Neural crest cell (in vitro differentiated cells): ENCODE measurements around the gene ADCY2. TPM values are rescaled to one million over a fixed set of nuclear protein-coding genes. Genes with fewer than 3 reads are reported as not detected.
A peak's percentile ranks its signal among the peaks of the same experiment; 100 is the strongest.

Source experiments
- DNase-seq: peaks from one replicate; pipeline ENCODE4 v3.0.0; 2021; ENCODE audit warnings: low read depth, mixed read lengths, low spot score
- H3K27ac Mint-ChIP-seq: one replicate; pipeline ENCODE4 v1.8.0; 2021; ENCODE audit warnings: mild to moderate bottlenecking, mixed read lengths; ENCODE audit not compliant: unreplicated experiment
- H3K27me3 Mint-ChIP-seq: 2 replicates; pipeline ENCODE4 v1.8.0; 2021; ENCODE audit warnings: low read depth, mild to moderate bottlenecking, mixed read lengths
- H3K36me3 Mint-ChIP-seq: 2 replicates; pipeline ENCODE4 v1.8.0; 2021; ENCODE audit warnings: low read depth, mild to moderate bottlenecking, mixed read lengths
- H3K4me1 Mint-ChIP-seq: 2 replicates; pipeline ENCODE4 v1.8.0; 2021; ENCODE audit warnings: mixed read lengths
- H3K4me3 Mint-ChIP-seq: one replicate; pipeline ENCODE4 v1.8.0; 2021; ENCODE audit warnings: mild to moderate bottlenecking, mixed read lengths
- H3K9me3 Mint-ChIP-seq: 2 replicates; pipeline ENCODE4 v1.8.0; 2021; ENCODE audit warnings: mixed read lengths
- CTCF ChIP-seq: fragments of 200-600 bp; sonication (generic); conservative IDR thresholded peaks from 2 replicates; pipeline ENCODE4 v1.5.0; 2021; ENCODE audit warnings: antibody characterized with exemption, mild to moderate bottlenecking
- total RNA-seq: library from RNA; stranded (reverse); gene quantifications from 2 replicates; pipeline ENCODE4 v1.2.1, GENCODE V29; 2021

The ADCY2 gene
- total RNA-seq, 1 donor from 2014 or later, result 3.5 TPM

GRCh38 chr5:7742241-7742656 is 346.3 kb downstream of the ADCY2 start:
- H3K4me3 Mint-ChIP-seq, result no peak overlapping the region
- TF ChIP-seq CTCF, result no peak
- H3K27me3 Mint-ChIP-seq, result no peaks in the 10 kb centered on the region
- H3K9me3 Mint-ChIP-seq, result no peaks in the 10 kb centered on the region
- no peak overlapping the region for H3K27ac Mint-ChIP-seq
- peaks cover 3% of the 10 kb centered on the region for H3K4me1 Mint-ChIP-seq
- DNase-seq, result no peak
- H3K36me3 Mint-ChIP-seq, result no peaks in the 10 kb centered on the region

- Mint-ChIP-seq H3K27me3 (peaks cover 6% of the 10 kb centered on the region), H3K9me3 (no peaks in the 10 kb centered on the region), H3K4me1 (peaks cover 3% of the 10 kb centered on the region), H3K4me3 (no peak overlapping the region), H3K27ac (no peak overlapping the region), H3K36me3 (no peaks in the 10 kb centered on the region)
- DNase-seq, result peak; percentile 86
- TF ChIP-seq CTCF, result peak; percentile 95
Observed at GRCh38 chr5:7745882-7746610, 350.1 kb downstream of the ADCY2 start.

GRCh38 chr5:7747728-7748127 is 351.8 kb downstream of the ADCY2 start:
- H3K27ac Mint-ChIP-seq, result no peak overlapping the region

GRCh38 chr5:7749626-7750025 is 353.7 kb downstream of the ADCY2 start:
- no peak for DNase-seq
- TF ChIP-seq CTCF, result no peak
- peaks cover 16% of the 10 kb centered on the region for H3K27me3 Mint-ChIP-seq

More at GRCh38 chr5:7747728-7748127, 351.8 kb downstream of the ADCY2 start:
- no peak overlapping the region for H3K4me3 Mint-ChIP-seq
- no peaks in the 10 kb centered on the region for H3K9me3 Mint-ChIP-seq
- H3K27me3 Mint-ChIP-seq, result peaks cover 7% of the 10 kb centered on the region
- no peak for DNase-seq
- no peak for TF ChIP-seq CTCF
- H3K4me1 Mint-ChIP-seq, result peaks cover 3% of the 10 kb centered on the region
- no peaks in the 10 kb centered on the region for H3K36me3 Mint-ChIP-seq

GRCh38 chr5:7751874-7752273 is 355.9 kb downstream of the ADCY2 start:
- Mint-ChIP-seq H3K27ac (no peak overlapping the region), H3K4me3 (no peak overlapping the region), H3K4me1 (no peaks in the 10 kb centered on the region), H3K36me3 (no peaks in the 10 kb centered on the region), H3K27me3 (peaks cover 20% of the 10 kb centered on the region), H3K9me3 (no peaks in the 10 kb centered on the region)
- TF ChIP-seq CTCF, result no peak
- no peak for DNase-seq

More at GRCh38 chr5:7749626-7750025, 353.7 kb downstream of the ADCY2 start:
- no peak overlapping the region for H3K27ac Mint-ChIP-seq
- peaks cover 3% of the 10 kb centered on the region for H3K4me1 Mint-ChIP-seq
- no peaks in the 10 kb centered on the region for H3K9me3 Mint-ChIP-seq
- no peaks in the 10 kb centered on the region for H3K36me3 Mint-ChIP-seq
- no peak overlapping the region for H3K4me3 Mint-ChIP-seq
